Amniotic stem cell (primary cell): Measurements from ENCODE around the gene PIK3R6.

Experiments used
- DNase-seq: peaks from one replicate; lab custom pipeline; 2025; lab: John Stamatoyannopoulos, UW

The PIK3R6 gene

DNA sequence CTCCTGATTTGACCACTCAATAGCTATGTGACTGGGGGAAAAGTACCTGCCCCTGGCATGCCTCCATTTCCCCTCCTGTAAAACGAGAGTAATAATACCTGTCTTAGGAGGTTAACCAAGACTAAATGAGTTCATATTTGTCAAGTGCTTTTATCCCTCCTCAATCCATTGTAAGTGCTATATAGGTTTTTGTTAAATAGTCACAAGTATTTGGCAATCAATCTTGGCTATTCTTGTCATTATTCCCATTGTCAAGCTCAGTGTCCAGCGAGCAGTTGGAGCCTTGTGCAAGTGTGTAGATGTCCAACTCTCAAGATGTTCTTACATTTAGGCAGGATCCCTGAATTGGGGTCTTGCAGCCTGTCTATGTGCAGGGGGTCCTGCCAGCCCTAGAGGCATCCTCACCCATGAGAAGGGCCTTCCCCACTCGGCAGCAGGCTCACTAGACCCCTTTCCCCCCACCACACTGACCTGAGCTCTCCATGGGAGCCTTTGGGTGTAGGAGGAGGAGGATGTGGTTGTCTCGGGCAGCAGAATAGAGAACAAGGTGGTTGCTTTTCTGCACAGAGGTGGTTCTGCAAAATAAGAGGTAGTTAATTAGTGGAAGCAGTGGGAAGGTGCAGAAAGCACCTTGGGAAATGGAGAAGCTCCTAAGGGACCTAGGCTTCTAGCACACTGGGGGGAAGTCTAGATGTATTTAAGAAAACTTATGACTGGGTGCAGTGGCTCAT is 18.0 kb downstream of the PIK3R6 start:
- DNase-seq, result no peak

DNA sequence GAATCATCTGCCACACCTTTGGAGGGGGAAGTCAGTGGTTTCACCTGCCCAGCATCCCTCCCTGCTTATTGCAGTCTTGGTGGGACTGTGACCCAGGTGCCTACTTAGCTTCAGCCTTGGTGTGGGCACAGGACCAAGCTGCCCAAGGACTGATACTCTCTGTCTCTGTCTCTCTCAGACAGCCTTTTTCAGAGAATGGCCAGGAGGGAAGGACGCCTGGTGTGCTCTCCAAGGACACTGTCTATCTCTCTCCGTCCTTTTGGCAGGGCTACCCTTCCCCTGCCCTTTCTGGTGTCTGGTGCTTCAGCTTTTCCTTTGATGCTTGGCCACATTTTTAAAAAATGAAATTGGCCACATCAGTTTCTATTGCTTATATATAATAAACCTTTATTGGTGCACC is 19.6 kb downstream of the PIK3R6 start:
- DNase-seq, result no peak

DNA sequence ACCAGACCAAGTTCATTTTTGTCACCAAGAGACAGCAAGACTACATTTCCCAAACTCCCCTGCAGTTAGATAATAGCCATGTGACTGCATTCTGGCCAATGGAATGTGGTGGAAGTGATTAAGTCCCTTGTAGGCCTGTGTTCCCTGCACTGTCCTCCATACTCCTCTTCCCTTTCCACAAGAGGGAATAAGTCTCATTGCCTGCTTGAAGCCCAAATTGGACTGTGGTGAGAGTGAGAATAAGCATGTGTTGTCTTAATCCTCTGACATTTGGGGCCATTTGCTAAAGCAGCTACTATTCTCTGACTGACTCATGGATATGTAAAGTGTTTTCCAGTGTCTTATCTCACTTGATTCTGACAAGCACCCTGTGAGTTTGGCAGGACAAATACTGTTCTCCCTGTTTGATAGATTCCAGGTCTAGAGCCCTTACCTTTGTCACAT is 20.7 kb downstream of the PIK3R6 start:
- DNase-seq, result peak; percentile 5

DNA sequence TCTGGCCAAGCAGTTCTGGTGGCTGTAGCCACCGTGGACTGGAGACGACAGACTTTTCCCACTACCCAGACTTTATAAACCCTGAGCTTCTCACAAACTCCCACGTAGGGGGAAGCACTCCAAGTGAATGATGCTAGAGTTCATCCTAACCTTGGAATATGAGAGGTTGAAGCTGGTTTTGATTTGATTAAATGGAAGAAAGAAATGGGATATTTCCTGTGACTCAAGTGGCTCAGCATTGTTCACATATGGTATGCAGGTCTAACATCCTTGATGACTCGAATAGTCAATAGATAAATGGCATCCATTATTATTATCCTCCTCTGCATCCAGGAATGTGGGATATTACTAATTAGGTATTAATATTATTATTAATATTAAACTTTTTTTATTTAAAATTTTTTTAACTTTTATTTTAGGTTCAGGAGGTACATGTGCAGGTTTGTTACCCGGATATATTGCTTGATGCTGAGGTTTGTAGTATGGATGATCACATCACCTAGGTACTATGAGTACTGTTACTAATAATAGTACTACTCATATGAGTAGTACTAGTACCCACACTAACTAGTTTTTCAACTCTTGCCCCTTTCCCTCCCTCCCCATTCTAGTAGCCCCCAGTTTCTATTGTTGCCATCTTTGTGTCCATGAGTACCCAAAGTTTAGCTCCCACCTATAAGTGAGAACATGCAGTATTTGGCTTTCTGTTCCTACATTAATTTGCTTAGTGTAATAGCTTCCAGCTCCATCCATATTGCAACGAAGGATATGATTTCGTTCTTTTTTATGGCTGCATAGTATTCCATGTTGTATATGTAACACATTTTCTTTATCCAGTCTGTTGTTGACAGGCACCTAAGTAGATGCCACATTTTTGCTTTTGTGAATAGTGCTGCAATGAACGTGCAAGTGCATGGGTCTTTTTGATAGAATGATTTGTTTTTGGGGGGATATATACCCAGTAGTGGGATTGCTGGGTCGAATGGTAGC is 22.9 kb downstream of the PIK3R6 start:
- DNase-seq, result no peak

DNA sequence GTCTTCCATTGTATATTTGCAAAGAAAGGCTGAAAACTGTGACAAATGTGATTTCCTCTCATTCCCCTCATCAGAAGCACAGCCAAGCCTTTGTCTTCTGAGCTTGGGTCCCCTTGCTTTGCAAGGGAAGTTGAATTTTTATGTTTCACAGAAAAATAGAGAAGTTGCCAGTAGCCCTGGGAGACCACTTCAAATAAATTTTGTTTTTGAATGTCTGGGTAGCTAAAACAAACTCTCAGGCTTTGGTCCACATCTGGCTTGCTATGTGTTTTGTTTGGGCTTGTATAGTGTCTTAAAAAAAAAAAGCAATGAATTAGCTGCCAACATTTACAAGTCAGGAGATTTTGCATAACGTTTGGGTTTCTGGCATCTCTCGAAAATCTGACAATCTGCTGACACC is 24.1 kb downstream of the PIK3R6 start:
- no peak for DNase-seq

DNA sequence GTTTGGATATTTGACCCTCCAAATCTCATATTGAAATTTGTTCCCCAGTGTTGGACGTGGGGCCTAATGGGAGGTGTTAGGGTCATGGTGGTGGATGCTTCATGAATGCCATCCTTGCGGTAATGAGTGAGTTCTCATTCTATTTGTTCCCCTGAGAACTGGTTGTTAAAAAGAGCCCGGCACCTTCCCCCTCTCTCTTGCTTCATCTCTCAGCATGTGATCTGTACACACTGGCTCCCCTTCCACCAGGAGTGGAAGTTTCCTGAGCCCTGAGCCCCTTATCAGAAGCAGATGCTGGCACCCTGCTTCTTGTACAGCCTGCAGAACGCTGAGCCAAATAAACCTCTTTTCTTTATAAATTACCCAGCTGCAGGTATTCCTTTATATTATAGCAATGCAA is 25.6 kb downstream of the PIK3R6 start:
- no peak for DNase-seq

DNA sequence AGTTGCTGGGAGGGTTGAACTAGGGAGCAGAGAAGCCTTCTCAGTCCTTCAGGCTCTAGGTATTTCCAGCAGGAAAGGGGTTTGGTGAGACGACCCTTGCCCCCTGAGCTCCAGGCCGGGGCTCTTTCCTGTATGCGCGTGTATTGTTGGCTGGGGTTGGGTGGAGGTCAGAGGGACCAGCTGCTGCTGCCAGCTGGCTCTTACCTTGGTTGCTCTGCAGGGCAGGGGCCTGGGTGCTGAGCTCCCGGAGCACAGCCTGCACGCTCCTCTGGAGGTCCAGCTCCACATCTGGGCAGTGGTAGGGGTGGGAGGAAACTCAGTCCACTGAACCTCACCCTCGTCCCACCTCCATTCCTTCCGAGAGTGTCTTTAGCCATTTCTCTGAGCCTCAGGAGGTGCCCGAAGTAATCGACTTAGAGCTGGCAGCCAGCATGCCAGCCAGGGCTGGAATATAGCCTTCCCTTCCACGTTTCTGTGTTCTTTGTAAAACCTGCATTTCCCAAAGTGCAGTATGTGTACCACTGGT is 28.0 kb downstream of the PIK3R6 start:
- no peak for DNase-seq

DNA sequence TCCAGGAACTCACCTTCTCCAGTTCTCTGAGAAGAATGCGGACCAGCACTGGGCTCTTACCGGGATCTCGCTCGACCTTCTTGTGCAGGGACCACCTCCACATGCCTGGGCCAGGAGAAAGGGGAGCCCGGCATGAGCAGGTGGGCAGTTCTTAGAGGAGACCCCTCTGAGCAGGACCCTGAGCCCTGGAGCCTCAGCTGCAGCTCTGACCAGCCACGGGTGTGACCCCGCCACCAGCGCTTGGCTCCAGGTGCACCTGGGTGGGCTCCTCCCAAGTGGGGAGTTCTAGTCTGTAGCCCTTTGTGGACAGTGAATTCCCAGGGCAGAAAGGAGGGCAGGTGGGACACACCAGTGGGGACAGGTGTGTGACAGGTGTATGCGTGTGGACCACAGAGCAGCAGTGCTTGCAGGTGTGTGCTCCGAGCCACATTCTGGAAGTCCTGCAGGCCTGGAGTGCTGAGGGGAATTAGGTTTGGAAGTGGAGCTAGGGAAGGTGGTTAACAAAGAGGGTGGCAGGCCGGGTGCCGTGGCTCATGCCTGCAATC is 28.9 kb downstream of the PIK3R6 start:
- DNase-seq, result no peak

DNA sequence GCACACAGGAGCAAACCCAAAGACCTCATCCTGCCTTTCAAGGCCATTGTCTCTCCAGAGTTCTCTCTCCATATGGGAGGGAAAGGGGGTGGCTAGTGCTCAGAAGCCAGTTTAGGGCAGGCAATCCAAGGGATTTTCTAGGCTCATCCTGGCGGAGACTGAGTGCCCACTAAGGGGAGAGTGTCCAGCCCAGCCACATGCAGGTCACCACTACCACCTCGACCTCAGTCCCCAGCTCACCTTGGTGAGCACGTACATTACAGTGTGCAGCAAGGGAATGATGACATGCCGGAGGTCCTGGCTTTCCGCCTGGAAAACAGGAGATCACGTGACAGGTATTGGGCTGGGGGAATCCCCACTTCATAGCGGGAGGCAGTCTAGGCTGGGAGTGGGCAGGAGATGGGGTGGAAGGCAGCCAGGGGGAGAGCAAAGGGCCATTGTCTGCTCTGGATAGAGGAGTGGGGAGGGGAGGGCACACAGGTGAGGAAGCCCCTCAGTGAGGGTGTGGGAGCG is 29.9 kb downstream of the PIK3R6 start:
- DNase-seq, result no peak

DNA sequence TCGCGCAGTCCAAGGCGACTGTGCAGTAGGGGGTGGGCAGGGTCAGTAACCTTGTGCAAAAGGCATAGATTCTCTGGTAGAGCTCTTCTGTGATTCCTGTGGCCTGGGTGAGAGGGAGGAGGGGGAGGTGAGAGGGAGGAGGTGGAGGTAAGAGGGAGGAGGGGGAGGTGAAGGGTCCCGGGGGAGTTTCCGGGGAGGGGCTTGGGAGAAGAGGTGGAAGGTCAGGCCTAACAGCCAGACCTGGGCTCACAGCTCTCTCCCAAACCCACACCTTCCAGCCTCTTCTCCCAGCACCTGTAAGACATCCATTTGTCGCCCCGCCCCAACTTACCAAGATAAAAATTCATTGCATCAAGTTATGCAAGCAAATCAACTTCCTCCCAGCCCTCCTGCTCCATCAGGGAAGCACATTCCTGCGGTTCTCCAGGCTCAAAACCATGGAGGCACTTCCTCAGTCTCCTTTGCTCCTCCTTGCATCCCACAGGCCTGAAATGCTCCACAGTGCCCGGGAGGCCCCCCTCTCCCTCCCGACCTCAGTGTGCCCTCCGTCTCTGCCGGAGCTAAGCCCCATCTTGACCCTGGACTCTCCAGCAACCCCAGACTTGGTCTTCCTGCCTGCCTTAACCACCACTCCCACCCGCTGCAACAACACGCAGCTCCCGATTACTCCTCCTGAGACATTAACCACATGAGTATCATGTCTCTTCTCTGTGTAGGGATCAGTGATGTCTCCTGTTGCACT is 30.5 kb downstream of the PIK3R6 start:
- no peak for DNase-seq

DNA sequence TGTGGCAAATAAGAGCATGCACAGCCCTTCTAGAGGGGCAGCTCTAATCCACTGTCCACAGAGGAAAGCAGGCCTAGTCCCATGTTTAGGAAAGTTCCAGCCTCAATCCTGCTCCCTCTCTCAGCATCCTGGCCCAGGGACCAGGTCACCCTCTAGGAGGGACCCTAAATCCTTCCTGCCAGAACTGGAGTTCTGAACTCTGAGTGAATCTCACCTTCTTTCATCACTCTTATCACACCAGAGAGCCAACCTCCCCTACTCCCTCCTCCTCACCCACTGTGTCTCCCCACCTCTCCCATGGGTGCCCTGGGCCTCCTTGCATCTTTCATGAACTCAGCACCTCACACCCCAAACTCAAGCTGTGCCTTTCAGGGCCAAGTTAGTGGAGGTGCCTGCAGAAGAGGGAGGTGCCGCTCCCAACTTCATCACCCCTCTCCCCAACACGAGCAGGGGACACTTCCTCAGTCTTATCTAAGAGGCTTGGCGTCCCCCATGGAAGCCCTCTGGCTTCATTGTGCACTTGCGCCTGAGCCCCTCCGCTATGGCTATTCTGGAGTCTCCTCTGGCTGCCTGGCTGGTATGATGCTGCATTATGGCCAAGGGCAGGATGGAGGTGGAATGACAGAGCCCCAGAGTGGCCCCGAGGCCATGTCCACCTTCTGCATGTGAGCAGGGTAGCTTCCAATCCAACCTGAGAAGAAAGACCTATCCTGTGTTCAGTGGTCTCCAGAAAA is 31.7 kb downstream of the PIK3R6 start:
- no peak for DNase-seq

DNA sequence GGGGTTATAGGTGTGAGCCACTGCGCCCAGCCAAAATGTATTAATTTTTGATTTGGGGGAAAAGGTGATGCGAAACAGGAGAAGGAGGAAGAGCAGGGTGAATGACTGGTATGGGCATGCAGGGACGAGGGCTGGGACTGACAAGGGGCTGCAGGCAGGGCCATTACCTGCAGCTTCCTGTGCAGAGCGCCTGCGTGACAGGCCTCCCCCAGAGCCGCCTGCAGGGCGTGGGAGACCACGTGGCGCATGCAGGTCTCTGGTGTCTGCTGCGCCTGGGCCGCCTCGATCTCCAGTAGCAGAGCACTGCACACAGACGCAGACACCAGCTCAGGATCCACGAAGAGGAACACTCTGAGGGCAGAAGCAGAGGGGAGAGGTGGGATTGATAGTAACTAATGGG is 32.4 kb downstream of the PIK3R6 start:
- DNase-seq, result no peak

DNA sequence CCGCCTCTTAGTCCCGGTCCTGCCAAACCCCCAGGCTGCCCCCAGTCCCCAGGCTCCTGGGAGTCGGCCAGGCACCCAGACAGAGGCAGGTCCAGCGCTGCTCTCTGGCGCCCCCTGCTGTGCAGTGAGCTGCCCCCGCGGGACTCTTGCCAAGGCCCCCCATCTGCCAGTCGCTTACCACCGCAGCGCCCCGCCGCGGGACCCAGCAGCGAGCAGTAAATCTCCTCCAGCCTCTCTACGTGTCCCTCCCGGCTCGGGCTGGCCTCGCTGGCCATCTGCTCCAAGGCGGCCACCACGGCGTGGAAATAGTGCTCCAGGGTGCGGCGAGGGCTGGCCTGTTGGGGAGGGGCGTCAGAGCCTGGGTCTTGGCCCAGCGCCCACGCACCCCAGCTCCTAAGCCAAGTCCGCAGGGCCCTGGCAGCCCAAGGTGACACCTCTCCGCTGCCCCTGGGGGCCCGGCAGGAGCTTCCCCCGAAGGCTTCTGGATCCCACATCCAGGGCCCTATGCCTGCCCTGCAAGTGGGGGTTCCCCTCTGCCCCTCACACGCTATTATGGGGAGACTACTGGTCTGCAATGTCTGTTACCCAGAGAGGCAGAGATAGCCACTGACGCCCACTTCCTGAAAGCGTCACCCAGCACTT is 34.6 kb downstream of the PIK3R6 start:
- DNase-seq, result no peak

DNA sequence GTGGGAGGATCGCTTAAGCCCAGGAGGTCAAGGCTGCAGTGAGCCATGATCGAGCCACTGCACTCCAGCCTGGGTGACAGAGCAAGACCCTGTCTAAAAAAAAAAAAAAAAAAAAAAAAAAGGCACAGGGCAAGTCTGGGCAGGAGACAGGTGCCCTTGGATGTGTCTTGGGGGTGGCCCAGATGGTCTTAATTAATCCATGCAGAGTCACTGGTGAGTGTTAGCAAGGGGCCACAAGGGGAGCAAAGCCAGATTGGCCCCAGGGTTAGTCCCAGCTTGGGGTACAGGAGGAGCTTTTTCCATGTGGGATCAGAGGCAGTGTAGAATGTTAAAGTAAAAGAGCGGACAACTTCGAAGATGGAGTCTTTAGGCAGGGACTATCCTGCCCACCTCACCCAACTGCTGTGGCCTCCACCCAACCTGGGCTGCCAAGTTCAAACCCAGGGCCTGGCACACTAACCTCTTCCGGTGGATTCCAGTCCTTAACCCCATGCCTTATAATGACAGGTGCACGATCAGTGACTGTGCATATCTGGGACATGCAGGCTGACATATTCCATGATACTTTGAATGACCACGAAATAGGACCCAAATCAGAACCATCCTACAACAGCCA is 36.1 kb downstream of the PIK3R6 start:
- DNase-seq, result no peak

DNA sequence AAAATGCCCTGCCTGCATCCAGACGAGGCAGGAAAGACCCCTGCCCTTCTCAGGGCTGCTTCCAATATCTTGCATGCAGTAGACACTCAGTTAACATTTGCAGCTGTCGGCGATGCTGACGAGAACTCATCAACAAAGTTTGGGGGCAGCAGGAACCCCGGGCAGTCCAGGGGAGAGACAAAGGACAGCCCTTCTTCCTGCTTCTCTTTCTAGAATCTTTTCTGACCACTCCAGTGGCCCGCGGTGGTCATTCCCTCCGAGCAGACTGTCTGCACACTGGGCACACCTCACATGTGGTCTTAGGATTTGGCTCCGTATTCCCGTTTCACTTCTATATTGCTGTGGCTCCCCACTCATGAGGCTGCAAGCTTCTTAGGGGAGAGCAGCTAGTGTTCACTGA is 37.3 kb downstream of the PIK3R6 start:
- no peak for DNase-seq

DNA sequence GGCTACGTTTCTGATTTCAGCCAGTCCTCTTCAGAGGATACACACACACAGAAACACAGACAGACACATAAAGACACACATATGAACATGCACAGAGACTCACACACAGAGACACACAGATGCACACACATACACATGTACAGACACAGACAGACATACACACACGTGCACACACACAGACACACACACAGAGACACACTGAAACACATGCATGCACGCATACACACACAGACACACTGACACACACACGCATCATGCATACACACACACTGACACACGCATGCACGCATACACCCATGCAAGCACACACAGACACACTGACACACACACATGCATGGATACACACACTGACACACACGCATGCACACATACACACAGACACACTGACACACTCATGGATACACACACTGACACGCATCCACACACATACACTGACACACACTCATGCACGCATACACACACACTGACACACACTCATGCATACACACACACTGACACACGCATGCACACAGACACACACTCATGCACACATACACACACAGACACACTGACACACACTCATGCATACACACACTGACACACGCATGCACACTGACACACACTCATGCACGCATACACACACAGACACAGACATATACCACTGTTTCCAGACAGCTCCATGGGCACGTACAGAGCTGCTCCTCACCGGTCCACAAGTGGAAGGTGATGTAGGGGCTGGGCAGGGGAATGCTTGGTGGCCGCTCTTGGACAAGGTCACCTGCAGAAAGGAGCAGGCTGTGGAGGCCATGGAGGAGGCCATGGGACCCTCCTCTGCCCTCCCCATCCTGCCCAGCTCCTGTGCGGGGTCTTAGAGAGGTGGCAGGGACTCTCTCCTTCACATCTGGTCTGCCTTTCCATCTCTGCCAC is 38.2 kb downstream of the PIK3R6 start:
- no peak for DNase-seq

DNA sequence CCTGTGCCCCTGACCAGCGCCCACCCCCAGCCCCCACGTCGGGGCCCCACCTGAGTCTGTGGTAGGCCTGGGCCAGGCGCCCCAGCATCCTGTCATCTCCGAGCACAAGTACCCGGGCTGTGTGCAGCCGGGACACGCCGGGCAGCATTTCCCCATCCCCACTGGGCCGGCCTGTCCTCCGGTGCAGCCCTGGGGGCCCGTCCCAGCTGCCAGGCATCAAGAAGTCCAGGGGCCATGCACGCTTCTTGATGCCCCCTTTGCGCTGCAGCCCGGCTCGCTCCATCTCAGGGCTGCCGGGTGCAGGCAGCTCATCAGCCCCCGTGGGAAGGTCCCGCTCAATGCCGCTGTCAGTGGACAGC is 39.0 kb downstream of the PIK3R6 start:
- DNase-seq, result no peak

DNA sequence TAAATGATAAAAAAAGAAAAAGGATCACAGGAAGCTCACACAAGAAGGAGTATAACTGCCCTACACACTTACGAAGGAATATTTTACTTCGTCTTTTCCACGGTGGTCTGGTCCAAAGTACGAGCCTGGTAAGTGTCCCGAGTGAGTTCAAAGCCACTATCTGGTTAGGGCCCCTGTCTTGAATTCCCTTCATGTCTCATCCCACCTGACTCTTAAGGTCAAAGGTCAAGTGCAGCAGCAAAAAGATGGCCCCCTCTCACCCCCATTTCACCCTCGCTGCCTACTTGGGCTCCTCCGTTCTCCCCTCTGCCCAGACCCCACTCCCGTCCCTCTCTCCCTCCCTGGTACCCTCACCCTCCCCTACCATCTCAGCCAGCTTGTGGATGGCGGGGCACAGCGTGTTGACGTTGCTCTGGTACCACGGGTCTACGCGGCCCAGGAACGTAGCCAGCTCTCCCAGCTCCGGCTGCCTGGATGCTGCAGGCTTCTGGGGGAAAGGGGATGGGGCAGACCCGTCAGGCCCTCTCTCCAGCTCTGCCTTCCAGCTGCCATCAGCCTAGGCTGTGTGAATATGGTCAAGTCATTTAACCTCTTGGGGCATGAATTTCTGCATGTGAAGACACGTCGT is 40.6 kb downstream of the PIK3R6 start:
- DNase-seq, result no peak

DNA sequence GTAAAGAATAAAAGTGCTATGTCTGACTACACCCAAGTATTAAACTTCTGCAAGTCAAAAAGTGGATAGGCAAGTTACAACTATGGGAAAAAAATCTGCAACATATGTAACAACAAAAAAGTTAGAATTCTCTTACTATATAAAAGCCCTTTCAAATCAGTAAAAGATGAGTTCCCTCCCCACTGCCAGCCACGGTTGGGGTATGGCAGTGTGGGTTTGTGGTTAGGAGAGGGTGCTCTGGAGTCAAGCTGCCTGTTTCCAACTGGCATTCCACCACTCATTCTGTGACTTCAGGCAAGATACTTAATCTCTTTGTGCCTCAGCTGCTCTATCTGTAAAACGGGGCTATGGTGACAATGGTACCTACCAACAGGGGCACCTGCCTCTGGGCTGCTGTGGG is 41.7 kb downstream of the PIK3R6 start:
- no peak for DNase-seq
